ENCODE results near the gene E2F1. TPM values are rescaled to one million over a fixed set of nuclear protein-coding genes. Genes with fewer than 3 reads are reported as not detected.

Gene E2F1
- total and polyA plus RNA-seq, 2 donors (not counting 3 experiments of a cell fraction or from before 2014, with no cell fraction given): 20.7 to 29.6 TPM

DNA sequence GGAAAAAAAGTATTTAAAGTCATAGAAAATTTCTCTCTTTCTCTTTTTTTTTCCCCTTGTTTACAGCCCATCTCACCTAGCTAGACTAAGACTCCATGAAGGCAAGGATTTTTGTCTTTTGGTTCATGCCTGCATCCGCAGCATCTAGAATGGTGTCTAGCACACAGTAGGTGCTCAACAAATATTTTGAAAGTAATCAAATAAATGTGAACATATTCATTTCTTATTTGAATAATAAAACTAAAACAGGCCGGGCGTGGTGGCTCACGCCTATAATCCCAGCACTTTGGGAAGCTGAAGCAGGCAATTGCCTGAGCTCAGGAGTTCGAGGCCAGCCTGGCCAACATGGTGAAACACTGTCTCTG is 40.9 kb upstream of the E2F1 start:
- dilution Hi-C loops (cut with MboI; ENCODE audit: extremely low pct_ligation_motif_present, low sequenced_read_pairs) (no loop called here), intact Hi-C loops (cut with micrococcal nuclease) (no loop called here)
- Histone ChIP-seq H3K36me3 (ENCODE audit: control insufficient read depth in 2 of 2, extremely low read depth in 1 of 2, insufficient read depth in 2 of 2, low read length in 2 of 2) (no peaks in the 10 kb centered on the region), H3K79me2 (ENCODE audit: control insufficient read depth, insufficient read depth, low read length) (no peaks in the 10 kb centered on the region), H3K4me1 (ENCODE audit: control insufficient read depth, extremely low read depth, insufficient read depth, low read length) (peaks cover 5% of the 10 kb centered on the region), H3K4me2 (ENCODE audit: insufficient read depth, low read length) (no peak overlapping the region), H2AFZ (ENCODE audit: low read depth, low read length) (no peak overlapping the region), H3K9ac (replicated peaks; ENCODE audit: extremely low read depth, insufficient read depth, low read length) (no peak overlapping the region), H3K9me3 (replicated peaks; ENCODE audit: control insufficient read depth, insufficient read depth, low read length) (no peaks in the 10 kb centered on the region), H4K20me1 (replicated peaks; ENCODE audit: control insufficient read depth, extremely low read depth, insufficient read depth, low read length) (no peaks in the 10 kb centered on the region), H3K9me1 (replicated peaks; ENCODE audit: control insufficient read depth, extremely low read depth, insufficient read depth, low read length) (no peaks in the 10 kb centered on the region), H3K27me3 (ENCODE audit: control insufficient read depth in 2 of 2, insufficient read depth in 2 of 2, low read length in 2 of 2) (no peaks in the 10 kb centered on the region), H3K27ac (ENCODE audit: insufficient read depth, low read depth, low read length) (no peak overlapping the region), H3K4me3 (replicated peaks in 1 of 3; ENCODE audit: insufficient read depth in 1 of 3, low read depth in 1 of 3, low read length in 3 of 3) (no peak overlapping the region)
- no TSS peak for BruUV-seq (replicated peaks)
- no peak for DNase-seq (ENCODE audit: low read depth, low spot score)
- ChIA-PET POLR2A (no interaction called here), CTCF (interaction anchor here (0.9 kb wide), 1 partner anchor 60 kb away, joined by 4 read pairs; the partner anchor contains the start of gene ACTL10)
- TF ChIP-seq MAX (IDR thresholded peaks at IDR 0.05; ENCODE audit: insufficient read depth, insufficient read length): no peak
- no peak for TF ChIP-seq EZH2 (IDR thresholded peaks at IDR 0.05; ENCODE audit: borderline replicate concordance, low read depth, low read length, severe bottlenecking)
- TF ChIP-seq JUN (IDR thresholded peaks at IDR 0.05; ENCODE audit: borderline replicate concordance, insufficient read depth, insufficient read length, low read depth): no peak
- no peak for TF ChIP-seq CTCF (IDR thresholded peaks at IDR 0.05; ENCODE audit: extremely low read depth in 1 of 2, insufficient read depth in 1 of 2, low read depth in 1 of 2, low read length in 2 of 2)
- no peak for TF ChIP-seq POLR2A (IDR thresholded peaks at IDR 0.05; ENCODE audit: low read depth, low read length)
- TF ChIP-seq FOS (IDR thresholded peaks at IDR 0.05; ENCODE audit: borderline replicate concordance, insufficient read depth, low read length): no peak
- no peak for TF ChIP-seq MYC (IDR thresholded peaks at IDR 0.05; ENCODE audit: low read depth, low read length)
- FAIRE-seq: no peak
